HG02623 (cell line): ENCODE results near the gene TMEM150A.
"Not testable (repeated sequence)": the region's sequence is repeated elsewhere in the genome, so short reads cannot be mapped to it uniquely, and the experiment has no call there.

Experiments used
- ATAC-seq: cut with Tn5 transposase; IDR thresholded peaks from one replicate; pipeline ENCODE4 v1.9.1; 2021; ENCODE audit warnings: moderate library complexity; ENCODE audit not compliant: unreplicated experiment

The TMEM150A gene

GRCh38 chr2:85595301-85596025, 7.0 kb downstream of the TMEM150A start, which contains the start of gene RNF181:
Gene RNF181, plus strand, starts transcription at chr2:85595745. Its CDS starts 19 bp downstream, at chr2:85595764.
- ATAC-seq: peak; percentile 98

DNA sequence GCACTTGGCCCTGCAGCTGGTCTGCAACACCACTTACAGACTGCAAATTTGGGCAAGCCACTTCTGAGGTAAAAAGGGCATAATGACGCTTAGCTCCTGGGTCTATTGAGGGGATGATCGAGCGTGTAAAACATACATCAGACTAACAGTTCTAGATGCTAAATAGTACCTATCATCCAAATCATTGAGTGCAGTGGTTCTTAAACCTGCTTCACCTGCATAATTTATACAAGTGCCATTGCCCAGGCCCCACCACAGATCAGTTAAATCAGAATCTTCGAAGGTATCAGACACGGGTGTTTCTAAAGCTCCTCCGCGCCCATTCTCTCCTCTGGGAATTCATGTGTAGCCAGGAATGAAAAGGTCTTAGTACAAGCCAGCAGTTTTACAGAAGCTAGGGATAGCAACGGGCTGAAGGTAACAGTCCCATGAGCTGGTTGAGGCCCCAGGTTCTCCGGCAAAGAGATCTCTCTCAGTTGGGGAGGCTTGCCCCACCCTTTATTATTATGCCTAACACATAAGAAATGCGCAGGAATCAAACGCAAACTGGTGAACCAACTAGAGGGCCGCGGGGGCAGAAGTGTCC, 7.7 kb downstream of the TMEM150A start:
- no peak for ATAC-seq

DNA sequence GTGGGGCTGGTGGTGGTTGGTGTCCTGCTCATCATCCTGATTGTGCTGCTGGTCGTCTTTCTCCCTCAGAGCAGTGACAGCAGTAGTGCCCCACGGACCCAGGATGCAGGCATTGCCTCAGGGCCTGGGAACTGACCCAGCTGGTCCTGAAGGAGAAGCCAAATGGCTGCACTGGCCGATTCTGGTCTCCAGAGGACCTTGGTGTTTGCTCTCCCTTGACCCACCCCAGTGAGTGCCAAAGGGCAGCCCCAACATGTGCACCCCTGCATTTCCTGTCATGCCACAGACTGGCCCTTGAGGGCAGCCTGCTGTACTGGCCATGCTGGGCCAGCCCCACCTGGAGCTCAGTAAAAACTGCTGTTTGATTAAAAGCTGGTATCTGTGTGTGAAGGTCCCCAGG, 9.5 kb downstream of the TMEM150A start:
- ATAC-seq: no peak

DNA sequence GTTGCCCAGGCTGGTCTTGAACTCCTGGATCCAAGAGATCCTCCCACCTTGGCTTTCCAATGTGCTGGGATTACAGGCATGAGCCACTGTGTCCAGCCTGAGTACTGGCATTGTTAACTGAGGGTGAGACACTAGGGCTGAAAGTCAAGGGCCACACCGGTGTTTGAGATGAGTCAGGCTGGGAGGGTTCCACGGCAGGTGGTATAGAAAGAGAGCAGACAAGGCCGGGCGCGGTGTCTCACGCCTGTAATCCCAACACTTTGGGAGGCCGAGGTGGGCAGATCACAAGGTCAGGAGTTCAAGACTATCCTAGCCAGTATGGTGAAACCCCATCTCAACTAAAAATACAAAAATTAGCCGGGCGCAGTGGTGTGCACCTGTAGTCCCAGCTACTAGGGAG, 10.2 kb downstream of the TMEM150A start:
- ATAC-seq: not testable (repeated sequence)

DNA sequence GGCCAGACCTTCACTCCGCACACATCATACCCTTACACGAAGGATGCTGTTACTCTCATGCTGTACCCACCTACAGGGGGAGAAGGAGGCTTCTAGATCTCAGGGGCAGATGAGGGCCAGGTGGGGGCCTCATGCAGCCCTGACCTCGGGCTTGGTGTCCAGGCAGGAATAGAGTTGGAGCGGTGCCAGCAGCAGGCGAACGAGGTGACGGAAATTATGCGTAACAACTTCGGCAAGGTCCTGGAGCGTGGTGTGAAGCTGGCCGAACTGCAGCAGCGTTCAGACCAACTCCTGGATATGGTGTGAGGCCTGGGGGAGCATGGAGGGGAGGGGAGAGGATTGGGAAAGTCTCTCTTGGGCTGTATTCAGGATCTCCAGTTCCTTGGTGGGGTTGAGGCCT, 10.9 kb downstream of the TMEM150A start:
- ATAC-seq: no peak

GRCh38 chr2:85590950-85591349, 11.5 kb downstream of the TMEM150A start:
- no peak for ATAC-seq

DNA sequence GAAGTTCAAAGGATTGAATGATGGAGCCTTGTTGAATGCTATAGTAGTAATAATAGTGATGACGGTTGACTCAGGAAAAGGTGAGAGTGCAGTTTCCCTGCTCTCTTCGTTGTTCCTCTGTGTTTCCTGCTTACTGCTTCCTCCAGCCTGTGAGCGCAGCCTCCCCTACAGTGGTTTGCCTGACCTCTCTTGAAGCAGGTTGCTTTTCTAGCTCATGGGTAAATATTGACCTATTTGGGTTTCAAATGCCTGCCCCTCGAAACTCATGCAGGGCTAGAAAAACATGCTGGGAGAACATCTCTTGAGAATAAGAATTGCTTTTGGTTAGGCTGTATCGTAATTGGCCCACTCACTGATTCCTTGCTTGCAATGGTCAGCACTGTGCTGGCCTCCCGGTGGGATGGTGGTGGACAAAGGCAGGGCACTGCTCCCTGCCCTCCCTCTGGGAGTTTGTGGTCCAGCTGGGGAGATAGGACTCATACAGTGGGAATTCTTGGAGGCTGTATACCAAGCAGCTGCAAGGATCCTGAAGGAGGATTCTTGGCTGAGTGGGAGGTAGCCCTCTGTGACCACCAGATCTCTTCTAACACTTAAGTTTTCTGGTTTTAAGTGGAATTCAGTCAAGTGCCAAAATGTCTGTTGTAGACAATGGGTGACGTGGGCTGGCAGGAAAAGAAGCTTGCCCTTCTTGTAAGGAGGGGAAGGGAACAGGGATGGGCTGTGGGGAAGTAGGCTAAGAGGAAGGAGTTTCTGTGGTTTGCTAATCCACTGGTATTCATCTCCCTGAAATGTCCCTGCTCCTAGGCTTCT, 12.3 kb downstream of the TMEM150A start:
- ATAC-seq: no peak

GRCh38 chr2:85589181-85589580, 13.3 kb downstream of the TMEM150A start:
- ATAC-seq: no peak

GRCh38 chr2:85588645-85589044, 13.9 kb downstream of the TMEM150A start:
- ATAC-seq: no peak

- ATAC-seq: no peak
Observed at GRCh38 chr2:85588236-85588635, 14.3 kb downstream of the TMEM150A start.

GRCh38 chr2:85585781-85586105, 16.8 kb downstream of the TMEM150A start:
- ATAC-seq: no peak

DNA sequence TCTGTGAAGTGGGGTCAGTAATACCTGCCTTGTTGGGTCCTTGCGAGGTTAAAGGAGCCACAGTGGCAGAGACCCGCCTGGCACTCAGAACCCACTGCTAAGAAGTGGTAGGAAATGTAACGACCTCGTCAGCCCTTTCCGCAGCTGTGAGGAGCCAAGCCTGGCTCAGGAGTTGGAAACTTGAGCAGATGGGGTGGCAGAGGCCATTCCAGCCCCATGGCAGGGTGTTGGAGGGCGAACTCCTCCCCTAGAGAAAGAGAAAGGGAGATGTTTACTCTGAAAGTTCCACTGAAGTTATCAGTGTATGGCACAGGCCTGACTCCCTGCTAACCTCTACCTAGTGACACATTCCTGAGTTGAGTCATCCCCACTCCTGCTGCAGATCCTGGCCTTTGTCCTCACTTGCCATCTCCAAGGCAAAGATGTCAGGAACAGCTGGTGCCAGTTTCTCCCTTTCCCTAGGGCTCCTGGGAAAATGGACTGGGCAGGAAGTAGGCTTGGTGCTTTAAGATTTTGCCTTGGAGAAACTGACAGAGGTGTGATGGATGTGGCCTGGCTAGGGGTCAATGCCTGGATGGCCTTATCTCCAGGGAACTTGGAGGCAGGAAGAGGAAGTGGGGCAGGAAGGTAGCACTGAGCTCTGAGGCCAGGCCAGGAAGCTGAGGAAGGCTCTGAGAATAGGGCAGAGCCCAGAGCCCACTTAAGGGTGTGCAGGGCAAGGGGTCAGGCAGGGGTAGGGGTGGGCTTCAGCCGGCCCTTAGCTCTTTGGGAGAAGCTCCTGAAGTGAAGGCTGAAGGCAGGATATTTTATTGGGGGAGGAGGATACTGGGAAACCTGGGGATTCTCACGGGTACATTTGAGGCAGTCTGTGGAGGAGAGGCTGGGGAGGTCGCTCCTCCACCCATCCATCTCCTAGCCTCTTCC, 17.4 kb downstream of the TMEM150A start:
- peak; percentile 45 for ATAC-seq

- ATAC-seq: peak; percentile 29
Observed at GRCh38 chr2:85584354-85584856, 18.1 kb downstream of the TMEM150A start, which contains the start of gene VAMP5. Gene VAMP5, plus strand, starts transcription at chr2:85584431. Its CDS starts 60 bp downstream, at chr2:85584491.

DNA sequence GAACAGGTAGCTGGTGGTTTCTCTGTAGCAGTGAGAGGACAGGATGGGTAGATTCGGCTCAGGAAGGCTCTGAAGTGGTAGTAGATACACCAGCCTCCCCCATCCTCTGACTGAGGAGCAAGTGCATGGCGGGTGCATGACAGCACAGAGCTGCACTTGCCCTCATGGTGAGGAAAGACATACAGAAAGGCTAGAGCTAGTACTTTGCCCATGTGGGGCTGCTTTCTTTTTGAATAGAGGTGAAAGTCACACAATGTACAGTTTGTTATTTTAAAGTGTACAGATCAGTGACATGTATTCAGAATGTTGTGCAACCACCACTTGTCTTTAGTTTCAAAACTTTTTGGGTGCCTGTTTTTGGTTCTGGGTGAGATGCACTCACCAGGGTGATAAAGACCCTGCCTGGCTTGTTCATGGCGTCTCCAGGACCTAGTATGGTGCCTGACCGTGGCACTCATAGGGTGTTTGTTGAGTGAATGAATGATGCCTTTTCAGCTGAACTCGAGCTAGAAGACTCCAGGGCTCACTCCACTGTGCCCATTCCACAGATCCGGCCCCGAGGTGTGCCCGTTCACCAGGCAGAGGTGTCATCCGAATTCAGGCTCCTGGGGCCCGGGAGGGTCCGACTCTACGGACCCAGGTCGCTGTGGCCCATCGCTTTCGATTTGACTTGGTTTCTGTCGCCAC, 18.7 kb downstream of the TMEM150A start:
- peak; percentile 51 for ATAC-seq

DNA sequence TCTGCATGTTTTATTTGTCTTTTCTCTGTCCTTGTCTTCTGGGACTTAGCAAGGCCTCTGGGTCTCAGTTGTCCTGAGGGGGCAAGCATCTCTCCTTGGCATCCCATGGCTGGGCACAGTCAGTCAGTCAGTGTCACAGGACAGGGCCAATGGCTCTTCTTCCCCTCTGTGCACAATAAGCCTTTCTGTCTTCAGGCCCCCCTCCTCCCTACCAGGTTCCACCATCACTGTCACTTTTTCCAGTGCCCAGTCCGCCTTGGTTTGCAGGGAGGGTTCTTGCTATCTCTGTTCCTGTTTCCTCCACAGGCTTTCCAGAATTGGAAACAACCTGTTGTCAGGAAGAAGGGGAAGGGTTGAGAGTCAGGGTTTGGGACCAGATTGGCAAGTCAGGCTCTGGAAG, 20.0 kb downstream of the TMEM150A start:
- no peak for ATAC-seq

DNA sequence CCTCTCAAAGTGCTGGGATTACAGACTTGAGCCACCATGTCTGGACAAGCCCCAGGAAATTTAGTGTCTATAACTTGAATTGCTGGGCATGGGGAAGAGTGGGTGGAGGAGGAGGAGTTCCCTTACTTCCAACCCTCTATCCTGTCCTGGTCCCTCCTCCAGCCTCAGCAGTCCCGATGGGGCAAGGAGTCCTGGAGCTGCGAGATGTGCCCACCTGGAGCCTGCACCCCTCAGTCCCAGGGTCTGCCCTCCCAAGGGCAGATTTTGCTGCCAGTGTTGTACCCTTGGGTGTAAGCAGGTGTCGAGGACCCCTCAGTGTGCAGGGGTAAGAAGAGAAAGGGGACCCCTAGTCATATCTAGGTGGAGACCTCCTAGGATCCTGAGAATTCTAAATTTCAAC, 22.3 kb downstream of the TMEM150A start:
- no peak for ATAC-seq

DNA sequence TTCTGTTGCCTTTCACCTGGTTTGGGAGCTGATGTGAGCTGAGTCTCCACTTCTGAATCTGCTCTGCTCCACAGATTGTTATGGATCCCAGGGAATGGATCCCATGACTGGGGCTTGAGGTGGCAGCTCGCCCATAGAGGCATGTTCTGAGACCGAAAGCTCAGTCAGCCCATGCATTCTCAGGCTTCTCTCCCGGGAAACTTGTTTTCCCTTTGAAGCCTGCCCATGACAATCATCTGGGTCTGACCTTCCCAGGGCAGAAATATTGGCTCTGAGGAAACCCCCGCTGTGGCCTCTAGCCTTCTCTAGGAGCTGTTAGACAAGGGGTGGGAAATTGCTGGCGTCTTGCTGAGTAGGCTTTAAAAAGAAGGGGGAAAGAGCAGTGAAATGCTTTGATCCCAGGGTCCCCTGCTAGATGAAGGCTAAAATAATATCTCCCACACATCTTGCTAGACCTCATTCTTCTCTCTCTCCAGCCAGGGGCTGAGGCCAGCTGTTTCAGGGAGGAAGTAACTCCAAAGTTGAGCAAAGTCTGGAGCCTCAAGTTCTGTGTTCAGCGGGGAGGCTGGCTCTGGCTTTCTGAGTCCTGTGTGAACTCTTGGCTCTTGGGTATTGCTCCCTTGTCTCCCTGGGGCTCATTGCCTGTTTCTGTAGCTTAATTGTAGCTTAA, 23.1 kb downstream of the TMEM150A start:
- ATAC-seq: no peak

GRCh38 chr2:85578243-85579180, 24.0 kb downstream of the TMEM150A start:
- ATAC-seq: no peak
